Sigmoid colon (tissue), 7 donors: ENCODE data around the gene ZCCHC17. TPM values are rescaled to one million over a fixed set of nuclear protein-coding genes. Genes with fewer than 3 reads are reported as not detected.

Experiments used
- DNase-seq: peaks from one replicate; pipeline ENCODE4 v3.0.0-alpha.2; 2019
- H3K27ac ChIP-seq, 4 donors: fragments of 200-600 bp; sonication (generic); one replicate each; pipeline ENCODE4 v1.5.1; 2016 to 2019; ENCODE audit warnings: mild to moderate bottlenecking in 1 of 4
- H3K27me3 ChIP-seq, 3 donors: fragments of 200-600 bp; sonication (generic); one replicate each; pipeline ENCODE4 v1.5.1; 2019; ENCODE audit warnings: mild to moderate bottlenecking in 1 of 3
- H3K36me3 ChIP-seq, 4 donors: fragments of 200-600 bp; sonication (generic); one replicate each; pipeline ENCODE4 v1.5.1; 2016 to 2019
- H3K4me1 ChIP-seq, 4 donors: fragments of 200-600 bp; sonication (generic); one replicate each; pipeline ENCODE4 v1.5.1; 2017 to 2019
- H3K4me3 ChIP-seq, 4 donors: fragments of 200-600 bp; sonication (generic); one replicate each; pipeline ENCODE4 v1.5.1; 2017 to 2019; ENCODE audit warnings: mild to moderate bottlenecking in 2 of 4, moderate library complexity in 1 of 4
- H3K9me3 ChIP-seq, 4 donors: fragments of 200-600 bp in 3 of 4; sonication (generic) in 3 of 4; one replicate each; pipeline versions ENCODE4 v1.5.1 to v1.6.1; 2013 to 2019
- EP300 ChIP-seq, 4 donors: sonication (generic); formaldehyde crosslinking; IDR thresholded peaks; one replicate each; pipeline ENCODE4 v1.6.1; 2017; ENCODE audit warnings: antibody characterized with exemption in 4 of 4
- POLR2A ChIP-seq, 2 donors: fragments of 450-650 bp; IDR thresholded peaks; one replicate each; pipeline ENCODE4 v1.6.1; 2016; ENCODE audit warnings: antibody characterized with exemption in 2 of 2, mild to moderate bottlenecking in 2 of 2, moderate library complexity in 2 of 2
- POLR2AphosphoS5 ChIP-seq, 4 donors: sonication (generic); formaldehyde crosslinking; IDR thresholded peaks; one replicate each; pipeline ENCODE4 v1.6.1; 2017; ENCODE audit warnings: antibody characterized with exemption in 4 of 4
- WGBS, 2 donors: extraction: QIAGEN DNeasy Blood & Tissue Kit; methylation state at CpG; one replicate each; pipeline ENCODE4 v1.1.7; 2013; 5-methylcytosine and 5-hydroxymethylcytosine counted together
- intact Hi-C: fragments of 100-400 bp; cut with DNase I; formaldehyde crosslinking; loops from one replicate; pipeline ENCODE4 v1.15.1; 2023
- polyA plus RNA-seq, 3 donors: library from polyadenylated mRNA; stranded (reverse); fragments of 200-250 nt; gene quantifications; one replicate each; pipeline ENCODE4 v1.2.3, GENCODE V29; 2013
- total RNA-seq, 4 donors: library from RNA; depleted of rRNA; stranded (reverse); fragments of >200 nt; gene quantifications; one replicate each; pipeline ENCODE4 v1.1.0, GENCODE V29; 2016
- TF ChIP-seq, protein P1 (sequence below), 4 experiments: fragments of 450-650 bp in 3 of 4; fragments of 200-600 bp in 1 of 4; IDR thresholded peaks; one replicate each; pipeline ENCODE4 v1.5.1; 2016 to 2019; ENCODE audit warnings: antibody characterized with exemption in 4 of 4, mild to moderate bottlenecking in 3 of 4, moderate library complexity in 2 of 4
- donor health status: healthy with polysubstance abuse.
- donor health status: Bipolar disorder and iron deficiency.
- donor health status: healthy.

Gene ZCCHC17, protein sequence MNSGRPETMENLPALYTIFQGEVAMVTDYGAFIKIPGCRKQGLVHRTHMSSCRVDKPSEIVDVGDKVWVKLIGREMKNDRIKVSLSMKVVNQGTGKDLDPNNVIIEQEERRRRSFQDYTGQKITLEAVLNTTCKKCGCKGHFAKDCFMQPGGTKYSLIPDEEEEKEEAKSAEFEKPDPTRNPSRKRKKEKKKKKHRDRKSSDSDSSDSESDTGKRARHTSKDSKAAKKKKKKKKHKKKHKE
- total RNA-seq (10 to 100 TPM; 23.3 to 33.2 (median 25.7) TPM), polyA plus RNA-seq (10 to 100 TPM; 29.9 to 35.4 (median 31.7) TPM)

DNA sequence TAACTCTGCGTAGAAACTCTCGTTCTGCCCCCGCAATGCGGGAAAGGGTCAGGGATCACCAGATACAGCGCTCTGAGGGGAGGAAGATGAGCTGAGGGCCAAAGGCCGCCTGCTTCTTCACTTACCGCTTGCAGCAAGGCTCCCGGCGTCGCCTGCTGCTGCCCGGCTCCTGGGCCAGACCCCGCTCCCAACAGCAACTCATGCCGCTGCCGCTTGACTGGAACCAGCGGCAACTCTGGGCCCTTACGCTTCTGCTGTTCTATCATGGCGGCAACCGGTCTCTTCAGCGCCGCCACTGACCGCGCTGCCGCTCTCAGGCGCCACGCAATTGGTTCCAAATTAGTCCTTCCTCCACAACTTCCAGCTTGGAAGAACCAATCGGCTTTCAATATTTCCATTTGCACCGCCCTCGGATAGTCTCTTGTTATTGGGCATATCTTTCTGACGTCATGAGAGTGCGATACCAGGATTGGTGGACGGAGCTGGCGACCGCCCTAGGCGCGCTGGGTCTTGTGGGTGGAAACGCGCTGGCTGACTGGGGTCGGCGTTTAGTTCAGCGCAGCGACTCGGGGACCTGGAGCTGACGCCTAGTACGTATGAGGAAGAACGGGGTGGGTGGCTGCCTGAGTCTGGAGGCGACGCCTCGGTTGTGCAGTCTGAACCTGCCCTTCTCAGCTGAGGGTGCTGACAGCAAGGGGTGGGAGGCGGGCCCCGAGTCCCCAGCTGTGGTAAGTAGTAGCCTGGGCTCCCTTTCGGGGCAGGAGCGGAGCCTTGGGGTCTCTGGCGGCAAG lies at the start of gene ZCCHC17, which contains the start of gene SNRNP40:
Gene ZCCHC17 (plus strand): TSS at position 547 of the 791 bp plus-strand sequence. CDS start 13,067 bp downstream, outside the sequence.
Gene SNRNP40 (minus strand): TSS at position 303 of the 791 bp plus-strand sequence. CDS start 37 bp downstream, at position 266.
- Histone ChIP-seq H3K36me3 (peaks cover 0 to 30% (median 9%) of the 10 kb centered on the region in 4 donors), H3K27ac (peak within 1 kb of the TSS; percentile 90 to 94 (median 92)), H3K4me3 (peak within 1 kb of the TSS; percentile 76 to 91 (median 83)), H3K4me1 (peaks cover 0 to 47% (median 30%) of the 10 kb centered on the region in 4 donors), H3K9me3 (no peaks in the 10 kb centered on the region), H3K27me3 (no peaks in the 10 kb centered on the region)
- peak; percentile 78 to 96 (median 90) for TF ChIP-seq POLR2AphosphoS5 (IDR thresholded peaks at IDR 0.05)
- peak; percentile 62 to 70 for TF ChIP-seq POLR2A (IDR thresholded peaks at IDR 0.05)
- no peak for TF ChIP-seq EP300 (IDR thresholded peaks at IDR 0.05)
- TF ChIP-seq, protein P1, sequence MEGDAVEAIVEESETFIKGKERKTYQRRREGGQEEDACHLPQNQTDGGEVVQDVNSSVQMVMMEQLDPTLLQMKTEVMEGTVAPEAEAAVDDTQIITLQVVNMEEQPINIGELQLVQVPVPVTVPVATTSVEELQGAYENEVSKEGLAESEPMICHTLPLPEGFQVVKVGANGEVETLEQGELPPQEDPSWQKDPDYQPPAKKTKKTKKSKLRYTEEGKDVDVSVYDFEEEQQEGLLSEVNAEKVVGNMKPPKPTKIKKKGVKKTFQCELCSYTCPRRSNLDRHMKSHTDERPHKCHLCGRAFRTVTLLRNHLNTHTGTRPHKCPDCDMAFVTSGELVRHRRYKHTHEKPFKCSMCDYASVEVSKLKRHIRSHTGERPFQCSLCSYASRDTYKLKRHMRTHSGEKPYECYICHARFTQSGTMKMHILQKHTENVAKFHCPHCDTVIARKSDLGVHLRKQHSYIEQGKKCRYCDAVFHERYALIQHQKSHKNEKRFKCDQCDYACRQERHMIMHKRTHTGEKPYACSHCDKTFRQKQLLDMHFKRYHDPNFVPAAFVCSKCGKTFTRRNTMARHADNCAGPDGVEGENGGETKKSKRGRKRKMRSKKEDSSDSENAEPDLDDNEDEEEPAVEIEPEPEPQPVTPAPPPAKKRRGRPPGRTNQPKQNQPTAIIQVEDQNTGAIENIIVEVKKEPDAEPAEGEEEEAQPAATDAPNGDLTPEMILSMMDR (IDR thresholded peaks at IDR 0.05) = no peak
- 0% methylated on average over 53 of the region's 53 CpGs for WGBS, 2 donors
- intact Hi-C loops = loop anchor here (5.0 to 10.0 kb wide), 2 partner anchors 134 to 232 kb away; partner anchors contain the start of gene PUM1
- peak; percentile 98 for DNase-seq

DNA sequence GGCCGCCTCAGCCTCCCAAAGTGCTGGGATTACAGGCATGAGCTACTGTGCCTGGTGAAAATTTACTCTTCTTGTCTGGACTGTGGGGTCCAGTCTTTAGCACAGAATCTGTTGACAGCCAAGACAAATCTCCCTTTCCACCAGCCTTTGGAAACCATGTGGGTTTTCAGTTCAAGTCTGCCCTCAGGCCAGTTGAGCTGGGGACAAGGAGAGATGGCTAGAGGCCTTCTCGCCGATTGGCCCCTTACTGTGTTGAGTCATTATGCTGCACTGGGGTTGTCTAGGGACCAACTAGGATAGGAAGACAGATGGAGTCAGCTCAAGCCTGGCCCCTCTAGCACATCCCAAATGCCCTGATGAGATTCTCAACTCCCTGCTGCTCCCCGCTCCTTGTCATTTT lies 48.6 kb upstream of the ZCCHC17 start:
- 97% methylated on average over 4 of the region's 4 CpGs for WGBS, 2 donors
- Histone ChIP-seq H3K27ac (no peak overlapping the region), H3K36me3 (no peaks in the 10 kb centered on the region), H3K4me3 (no peak overlapping the region), H3K27me3 (no peaks in the 10 kb centered on the region), H3K4me1 (no peaks in the 10 kb centered on the region), H3K9me3 (no peaks in the 10 kb centered on the region)
- no peak for TF ChIP-seq POLR2AphosphoS5 (IDR thresholded peaks at IDR 0.05)
- TF ChIP-seq, protein P1 (IDR thresholded peaks at IDR 0.05) = no peak
- intact Hi-C loops = no loop called here
- no peak for DNase-seq

DNA sequence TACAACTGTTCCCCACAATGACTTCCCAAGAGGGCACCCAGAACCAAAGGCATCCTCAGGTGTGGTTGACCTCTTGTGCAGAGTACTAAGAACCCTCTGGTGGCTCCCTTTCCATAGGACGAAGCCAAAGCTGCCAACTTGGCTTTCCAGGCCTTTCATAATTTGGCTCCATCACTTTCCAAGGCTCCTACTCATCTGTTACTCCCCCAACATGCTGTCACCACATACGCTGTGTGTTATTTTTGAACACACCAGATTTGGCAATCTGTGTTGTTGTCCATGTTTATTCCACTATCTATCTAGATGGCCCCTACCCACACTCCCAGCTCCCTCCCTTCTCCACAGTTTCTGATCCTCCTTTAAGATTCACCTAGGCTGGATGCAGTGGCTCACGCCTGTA lies 47.0 kb upstream of the ZCCHC17 start:
- Histone ChIP-seq H3K4me1 (no peaks in the 10 kb centered on the region), H3K36me3 (no peaks in the 10 kb centered on the region), H3K9me3 (no peaks in the 10 kb centered on the region), H3K27ac (no peak overlapping the region), H3K4me3 (no peak overlapping the region), H3K27me3 (no peaks in the 10 kb centered on the region)
- no peak for DNase-seq
- 92 to 94% methylated on average over 3 of the region's 3 CpGs for WGBS, 2 donors
- TF ChIP-seq EP300 (IDR thresholded peaks at IDR 0.05) (no peak), POLR2A (IDR thresholded peaks at IDR 0.05) (no peak), POLR2AphosphoS5 (IDR thresholded peaks at IDR 0.05) (no peak)
- TF ChIP-seq, protein P1 (IDR thresholded peaks at IDR 0.05) = no peak
- intact Hi-C loops = no loop called here

DNA sequence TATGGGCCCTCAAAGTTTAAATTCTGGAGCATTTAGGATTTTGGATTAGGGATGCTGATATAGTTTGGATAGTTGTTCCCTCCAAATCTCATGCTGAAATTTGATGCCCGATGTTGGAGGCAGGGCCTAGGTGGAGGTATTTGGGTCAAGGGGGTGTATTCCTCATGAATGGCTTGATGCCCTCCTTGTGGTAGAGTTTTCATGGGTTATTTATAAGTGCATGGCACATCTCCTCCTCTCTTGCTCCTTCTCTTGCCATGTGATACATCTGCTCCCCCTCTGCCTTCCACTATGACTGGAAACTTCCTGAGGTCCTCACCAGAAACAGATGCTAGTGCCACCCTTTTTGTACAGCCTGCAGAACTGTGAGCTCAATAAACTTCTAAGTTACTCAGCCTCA lies 39.6 kb upstream of the ZCCHC17 start:
- Histone ChIP-seq H3K27me3 (no peaks in the 10 kb centered on the region), H3K36me3 (peaks cover 0 to 53% (median 34%) of the 10 kb centered on the region in 4 donors), H3K27ac (no peak overlapping the region), H3K9me3 (no peaks in the 10 kb centered on the region), H3K4me3 (no peak overlapping the region), H3K4me1 (no peaks in the 10 kb centered on the region)
- DNase-seq = no peak
- 98% methylated on average over 1 of the region's 1 CpG for WGBS, 2 donors
- no peak for TF ChIP-seq POLR2A (IDR thresholded peaks at IDR 0.05)
- TF ChIP-seq POLR2AphosphoS5 (IDR thresholded peaks at IDR 0.05) = no peak
- TF ChIP-seq, protein P1 (IDR thresholded peaks at IDR 0.05) = no peak
- TF ChIP-seq EP300 (IDR thresholded peaks at IDR 0.05) = no peak
- intact Hi-C loops = no loop called here
